Activated CD4-positive, alpha-beta T cell treated with anti-CD3 and anti-CD28 coated beads, Interleukin-10, Interleukin-2, amounts not matched to agents 100 ng/mL and 50 ng/mL, durations not matched to agents 16 hours and 8 hours (primary cell): ENCODE measurements around the gene SLC66A2.
A peak's percentile ranks its signal among the peaks of the same experiment; 100 is the strongest.

ENCODE experiments used
- DNase-seq: peaks from one replicate; pipeline ENCODE4 v3.0.0-alpha.2; 2020

SLC66A2 gene

DNA sequence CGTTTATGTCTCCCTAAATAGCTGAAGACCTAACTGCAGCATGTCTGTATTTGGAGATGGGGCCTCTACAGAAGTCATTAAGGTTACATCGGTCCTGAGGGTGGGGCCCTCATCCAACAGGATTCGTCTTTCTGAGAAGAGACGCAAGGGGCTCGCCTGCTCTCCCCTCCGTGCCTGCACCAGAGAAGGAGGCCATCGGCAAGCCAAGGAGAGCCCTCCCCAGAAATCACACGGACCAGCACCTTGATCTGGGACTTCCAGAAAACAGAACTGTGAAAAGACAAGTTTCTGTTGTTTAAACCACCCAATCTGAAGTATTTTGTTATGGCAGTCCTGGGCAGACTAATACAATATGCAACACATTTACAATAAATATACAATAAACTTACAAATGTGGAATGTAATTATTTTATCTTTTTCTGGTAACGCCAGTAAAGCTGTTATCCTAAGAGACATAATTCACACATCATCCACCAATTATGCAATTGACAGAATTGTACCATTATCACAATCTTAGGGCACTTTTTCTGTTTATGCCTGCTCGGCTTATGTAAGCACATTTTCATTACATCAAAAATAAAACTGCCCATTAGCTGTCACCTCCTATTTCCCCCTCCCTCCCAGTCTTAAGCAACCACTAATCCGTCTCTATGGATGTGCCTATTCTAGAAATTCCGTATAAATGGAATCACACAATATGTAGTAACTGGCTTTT lies 19.1 kb upstream of the SLC66A2 start:
- no peak for DNase-seq

DNA sequence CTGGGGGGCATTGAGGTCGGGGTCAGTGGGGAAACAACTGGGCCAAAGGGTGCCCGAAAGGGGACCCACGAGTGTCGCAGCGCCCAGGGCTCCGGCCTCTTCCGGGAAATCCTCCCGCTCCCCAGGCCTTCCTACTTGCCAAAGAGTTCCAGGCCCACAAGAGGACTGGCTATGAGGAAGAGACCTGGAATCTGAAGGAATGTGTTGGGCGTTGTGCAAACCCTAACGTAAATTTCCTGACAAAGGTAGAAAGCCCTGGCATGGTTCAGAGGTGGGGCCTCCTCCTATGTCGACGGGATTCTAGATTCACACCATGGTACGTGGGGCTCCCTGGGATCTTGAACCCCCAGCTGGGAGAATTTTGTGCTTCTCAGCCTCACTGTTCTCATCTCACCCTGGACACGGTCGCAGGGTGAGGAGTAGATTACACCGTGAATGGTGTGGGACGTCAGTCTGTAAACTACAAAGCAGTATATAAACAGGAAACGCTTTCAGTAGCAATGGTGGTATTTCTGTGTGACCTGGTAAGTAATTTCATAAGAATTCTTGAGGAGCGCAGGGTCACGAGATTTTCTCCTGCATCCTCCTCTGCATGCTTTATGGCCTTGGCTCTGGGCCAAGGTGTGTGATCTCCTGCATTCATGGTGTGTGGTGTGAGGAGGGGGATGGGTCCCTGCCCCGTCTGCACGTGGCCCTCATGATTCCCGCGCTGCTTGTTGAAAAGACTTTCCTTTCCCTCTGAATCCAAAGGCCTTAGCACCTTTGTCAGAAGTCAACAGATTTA lies 13.9 kb upstream of the SLC66A2 start:
- DNase-seq = no peak

- peak; percentile 60 for DNase-seq
These were observed 13.1 kb upstream of the SLC66A2 start, which contains the start of gene HSBP1L1 for GRCh38 chr18:79964330-79965118. TSS of gene HSBP1L1 (plus strand) at chr18:79964643. CDS start at chr18:79964736, 93 bp downstream.

DNA sequence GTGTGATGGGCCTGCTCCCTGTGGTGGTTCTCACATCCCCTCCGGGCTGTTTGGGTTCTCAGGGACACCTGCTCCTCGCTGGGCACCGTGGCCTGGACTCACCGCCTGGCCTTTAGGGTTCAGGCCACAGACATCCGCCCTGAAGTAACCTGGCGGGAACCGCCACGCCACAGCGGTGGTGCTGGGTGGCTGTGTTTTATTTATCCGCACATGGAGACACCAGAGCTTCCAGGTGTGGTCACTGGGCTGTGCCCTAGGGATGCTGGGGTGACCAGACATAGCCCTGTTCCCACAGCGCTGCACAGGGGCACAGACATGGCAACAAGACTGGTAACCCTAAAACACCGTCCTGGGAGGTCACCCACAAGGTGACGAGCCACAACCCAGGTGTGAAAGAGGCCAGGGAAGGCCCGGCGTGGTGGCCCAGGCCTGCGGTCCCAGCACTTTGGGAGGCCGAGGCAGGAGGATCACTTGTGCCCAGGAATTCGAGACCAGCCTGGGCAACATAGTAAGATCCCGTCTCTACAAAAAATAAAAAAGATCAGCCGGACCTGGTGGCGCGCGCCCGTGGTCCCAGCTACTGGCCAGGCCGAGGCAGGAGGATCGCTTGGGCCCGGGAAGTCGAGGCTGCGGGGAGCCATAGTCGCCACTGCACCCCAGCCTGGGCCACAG lies 12.3 kb upstream of the SLC66A2 start:
- DNase-seq = no peak

- DNase-seq = peak; percentile 88
These were observed 11.6 kb upstream of the SLC66A2 start for GRCh38 chr18:79962835-79963657.

- no peak for DNase-seq
These were observed 10.9 kb upstream of the SLC66A2 start for GRCh38 chr18:79962311-79962710.

- no peak for DNase-seq
These were observed 10.3 kb upstream of the SLC66A2 start for GRCh38 chr18:79961527-79962291.

- DNase-seq = no peak
These were observed 9.6 kb upstream of the SLC66A2 start for GRCh38 chr18:79960921-79961526.

- peak; percentile 53 for DNase-seq
These were observed 8.8 kb upstream of the SLC66A2 start for GRCh38 chr18:79960161-79960801.

- no peak for DNase-seq
These were observed 7.5 kb upstream of the SLC66A2 start for GRCh38 chr18:79958981-79959380.

DNA sequence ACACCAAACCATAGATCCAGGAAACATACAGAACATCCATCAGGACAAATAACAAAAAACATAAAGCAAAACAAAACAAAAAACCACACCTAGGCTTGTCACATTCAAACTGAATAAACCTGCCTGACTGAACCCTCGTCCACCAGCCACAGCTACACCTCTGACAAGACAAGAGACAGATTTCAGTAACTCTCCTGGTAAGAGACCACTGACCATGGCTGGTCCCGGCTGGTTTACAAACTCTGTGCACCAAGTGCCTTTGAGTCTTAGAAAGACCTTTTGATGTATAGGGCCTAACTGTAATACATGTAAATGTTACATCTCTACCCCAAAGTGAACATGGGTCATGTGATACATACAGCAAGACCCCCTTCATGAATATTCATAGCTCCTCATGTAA lies 4.8 kb upstream of the SLC66A2 start:
- no peak for DNase-seq

GRCh38 chr18:79955302-79956075 lies 4.0 kb upstream of the SLC66A2 start:
- DNase-seq = peak; percentile 45

DNA sequence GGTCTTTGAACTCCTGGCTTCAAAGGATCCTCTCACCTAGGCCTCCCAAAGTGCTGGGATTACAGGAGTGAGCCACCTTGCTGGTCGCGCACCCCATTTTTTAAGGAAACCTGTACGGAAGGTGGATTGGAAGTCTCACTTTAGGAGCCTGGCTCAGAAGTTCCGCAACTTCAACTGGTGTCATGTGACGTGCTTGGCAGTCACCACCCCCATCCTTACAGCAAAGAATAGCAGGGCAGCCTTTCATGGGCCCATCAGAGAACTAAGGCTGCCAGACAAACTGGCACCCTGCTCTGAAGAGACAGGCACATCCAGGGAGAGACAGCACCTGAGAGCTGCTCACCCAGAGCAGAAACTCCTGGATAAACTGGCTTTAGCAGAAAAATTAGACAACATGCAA lies 3.3 kb upstream of the SLC66A2 start:
- DNase-seq = no peak

- no peak for DNase-seq
These were observed 2.7 kb upstream of the SLC66A2 start for GRCh38 chr18:79953971-79954651.

GRCh38 chr18:79952996-79953559 lies 1.6 kb upstream of the SLC66A2 start:
- no peak for DNase-seq

DNA sequence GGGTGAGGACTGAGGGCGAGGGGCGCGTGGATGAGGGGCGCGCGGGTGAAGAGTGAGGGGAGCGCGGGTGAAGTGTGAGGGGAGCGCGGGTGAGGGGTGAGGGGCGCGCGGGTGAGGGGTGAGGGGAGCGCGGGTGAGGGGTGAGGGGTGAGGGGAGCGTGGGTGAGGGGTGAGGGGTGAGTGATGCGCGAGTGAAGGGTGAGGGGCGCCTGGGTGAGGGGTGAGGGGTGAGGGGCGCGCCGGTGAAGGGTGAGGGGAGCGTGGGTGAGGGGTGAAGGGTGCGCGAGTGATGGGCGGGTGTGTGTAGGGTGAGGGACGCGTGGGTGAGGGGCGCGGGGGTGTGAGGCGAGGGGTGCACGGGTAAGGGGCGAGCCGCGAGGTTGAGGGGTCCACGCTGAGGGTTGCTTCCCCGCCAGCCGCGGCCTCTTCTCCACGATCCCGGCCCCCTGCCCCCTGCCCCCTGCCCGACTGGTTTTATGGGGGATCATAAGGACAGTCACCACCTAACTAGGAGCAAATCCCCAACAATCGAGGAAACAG lies 1.1 kb upstream of the SLC66A2 start:
- no peak for DNase-seq

DNA sequence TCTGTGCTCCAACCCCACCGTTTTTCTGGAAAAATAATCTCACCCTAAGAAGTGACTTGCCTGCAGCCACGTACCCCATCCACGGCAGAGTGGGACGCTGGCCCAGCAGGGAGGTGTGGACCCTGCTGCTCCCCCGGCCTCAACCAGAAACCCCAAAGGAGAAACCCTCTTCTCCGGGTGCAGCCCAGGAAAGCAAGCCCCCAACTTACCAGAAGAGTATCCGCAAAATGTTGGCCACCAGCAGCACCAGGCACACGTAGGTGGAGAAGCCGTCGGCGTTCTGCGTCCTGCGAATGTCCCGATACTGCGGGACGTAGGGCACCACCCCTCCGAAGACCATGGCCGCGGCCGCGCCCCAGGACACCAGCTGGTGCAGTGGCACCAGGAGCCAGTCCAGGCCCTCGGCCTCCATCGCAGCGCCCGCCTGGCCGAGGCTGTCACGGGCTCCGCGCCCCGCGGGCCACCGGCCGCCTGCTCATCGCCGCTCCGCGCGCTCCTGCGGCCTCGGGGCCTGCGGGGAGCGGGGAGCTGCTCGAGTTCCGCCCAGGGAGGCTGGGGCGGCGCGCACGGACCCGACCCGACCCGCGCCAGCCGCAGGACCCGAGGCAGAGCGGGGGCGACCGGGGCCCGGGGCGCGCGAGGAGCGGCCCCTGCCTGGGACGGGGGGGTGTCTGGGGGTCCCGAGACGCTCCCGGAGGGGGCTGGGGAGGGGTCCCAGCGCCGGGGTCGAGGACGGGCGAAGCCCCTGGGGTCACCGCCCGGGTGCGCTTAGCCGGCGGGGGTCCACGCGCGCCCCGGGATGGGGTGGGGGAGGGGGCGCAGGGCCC lies 725 bp downstream of the SLC66A2 start:
- DNase-seq = no peak
